NK-92 treated with Interleukin-12 subunit alpha and Interleukin-12 subunit beta, amount 100 ng/mL, for 24 hours (cell line): ENCODE measurements around the gene ARHGAP22.

ENCODE experiments used
- DNase-seq: peaks from one replicate; lab custom pipeline; 2025; lab: John Stamatoyannopoulos, UW

ARHGAP22 gene

GRCh38 chr10:48477616-48478015 is 127.3 kb downstream of the ARHGAP22 start:
- no peak for DNase-seq

- DNase-seq: no peak
Measured at GRCh38 chr10:48477141-48477540, 127.7 kb downstream of the ARHGAP22 start.

GRCh38 chr10:48476279-48476982 is 128.4 kb downstream of the ARHGAP22 start:
- DNase-seq: no peak

- no peak for DNase-seq
Measured at GRCh38 chr10:48475943-48476278, 129.0 kb downstream of the ARHGAP22 start.

- no peak for DNase-seq
Measured at GRCh38 chr10:48474765-48475365, 130.0 kb downstream of the ARHGAP22 start.

- no peak for DNase-seq
Measured at GRCh38 chr10:48473704-48474103, 131.2 kb downstream of the ARHGAP22 start.

GRCh38 chr10:48472501-48473069 is 132.3 kb downstream of the ARHGAP22 start:
- DNase-seq: no peak

- DNase-seq: no peak
Measured at GRCh38 chr10:48470893-48471805, 133.7 kb downstream of the ARHGAP22 start.

- no peak for DNase-seq
Measured at GRCh38 chr10:48470115-48470892, 134.6 kb downstream of the ARHGAP22 start.

GRCh38 chr10:48469516-48470020 is 135.3 kb downstream of the ARHGAP22 start:
- no peak for DNase-seq

- no peak for DNase-seq
Measured at GRCh38 chr10:48468866-48469511, 135.9 kb downstream of the ARHGAP22 start.

GRCh38 chr10:48468130-48468790 is 136.6 kb downstream of the ARHGAP22 start:
- no peak for DNase-seq

- no peak for DNase-seq
Measured at GRCh38 chr10:48467669-48468068, 137.2 kb downstream of the ARHGAP22 start.

- no peak for DNase-seq
Measured at GRCh38 chr10:48466611-48467240, 138.1 kb downstream of the ARHGAP22 start.

GRCh38 chr10:48465860-48466521 is 138.9 kb downstream of the ARHGAP22 start:
- DNase-seq: no peak

GRCh38 chr10:48464871-48465736 is 139.8 kb downstream of the ARHGAP22 start:
- DNase-seq: no peak

- DNase-seq: no peak
Measured at GRCh38 chr10:48464121-48464870, 140.6 kb downstream of the ARHGAP22 start.
